A549 (cell line): ENCODE measurements around the gene DNAH17.

Source experiments
- CEBPB ChIP-seq, 2 experiments: fragments of >200 bp in 1 of 2; sonication (Bioruptor Twin) in 1 of 2; formaldehyde crosslinking in 1 of 2; IDR thresholded peaks; 2 replicates each; pipeline ENCODE4 v1.6.1; 2012 to 2016
- ESRRA ChIP-seq: fragments of 150-350 bp; IDR thresholded peaks from 2 replicates; pipeline ENCODE4 v1.6.1; 2014; ENCODE audit warnings: mild to moderate bottlenecking, low read length, borderline replicate concordance
- HDAC2 ChIP-seq: fragments of 200-600 bp; sonication (generic); IDR thresholded peaks from 2 replicates; pipeline ENCODE4 v1.6.1; 2016
- JUN ChIP-seq, 2 experiments: fragments of >200 bp; sonication (Bioruptor Twin); formaldehyde crosslinking; IDR thresholded peaks; 2 replicates in 1 of 2; 3 replicates in 1 of 2; pipeline ENCODE4 v1.6.1; 2016 to 2017
- KDM1A ChIP-seq: fragments of 200-600 bp; sonication (generic); IDR thresholded peaks from 2 replicates; pipeline ENCODE4 v1.6.1; 2016; ENCODE audit warnings: low read depth, mild to moderate bottlenecking
- MAX ChIP-seq: IDR thresholded peaks from 2 replicates; pipeline ENCODE4 v1.6.1; 2012
- NFE2L2 ChIP-seq: fragments of 150-350 bp; conservative IDR thresholded peaks from 2 replicates; pipeline ENCODE4 v1.6.1; 2014; ENCODE audit warnings: low read length
- POLR2A ChIP-seq: IDR thresholded peaks from 2 replicates; pipeline ENCODE4 v1.6.1; 2012; ENCODE audit warnings: mild to moderate bottlenecking, low read length
- RAD21 ChIP-seq, 2 experiments: fragments of >200 bp in 1 of 2; sonication (Bioruptor Twin) in 1 of 2; formaldehyde crosslinking in 1 of 2; IDR thresholded peaks in 1 of 2; conservative IDR thresholded peaks in 1 of 2; 2 replicates in 1 of 2; 3 replicates in 1 of 2; pipeline ENCODE4 v1.6.1; 2012 to 2018; ENCODE audit warnings: inconsistent platforms in 1 of 2
- SREBF2 ChIP-seq: fragments of 450-650 bp; IDR thresholded peaks from 2 replicates; pipeline ENCODE4 v1.6.1; 2014; ENCODE audit warnings: mild to moderate bottlenecking, moderate library complexity
- TF ChIP-seq, protein P1 (sequence below): fragments of >200 bp; sonication (Bioruptor Twin); formaldehyde crosslinking; IDR thresholded peaks from 3 replicates; pipeline ENCODE4 v1.5.1; 2016

GRCh38 chr17:78444392-78444791 is 132.8 kb downstream of the DNAH17 start:
- TF ChIP-seq, protein P1, sequence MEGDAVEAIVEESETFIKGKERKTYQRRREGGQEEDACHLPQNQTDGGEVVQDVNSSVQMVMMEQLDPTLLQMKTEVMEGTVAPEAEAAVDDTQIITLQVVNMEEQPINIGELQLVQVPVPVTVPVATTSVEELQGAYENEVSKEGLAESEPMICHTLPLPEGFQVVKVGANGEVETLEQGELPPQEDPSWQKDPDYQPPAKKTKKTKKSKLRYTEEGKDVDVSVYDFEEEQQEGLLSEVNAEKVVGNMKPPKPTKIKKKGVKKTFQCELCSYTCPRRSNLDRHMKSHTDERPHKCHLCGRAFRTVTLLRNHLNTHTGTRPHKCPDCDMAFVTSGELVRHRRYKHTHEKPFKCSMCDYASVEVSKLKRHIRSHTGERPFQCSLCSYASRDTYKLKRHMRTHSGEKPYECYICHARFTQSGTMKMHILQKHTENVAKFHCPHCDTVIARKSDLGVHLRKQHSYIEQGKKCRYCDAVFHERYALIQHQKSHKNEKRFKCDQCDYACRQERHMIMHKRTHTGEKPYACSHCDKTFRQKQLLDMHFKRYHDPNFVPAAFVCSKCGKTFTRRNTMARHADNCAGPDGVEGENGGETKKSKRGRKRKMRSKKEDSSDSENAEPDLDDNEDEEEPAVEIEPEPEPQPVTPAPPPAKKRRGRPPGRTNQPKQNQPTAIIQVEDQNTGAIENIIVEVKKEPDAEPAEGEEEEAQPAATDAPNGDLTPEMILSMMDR: no peak
- TF ChIP-seq HDAC2: no peak
- no peak for TF ChIP-seq ESRRA
- no peak for TF ChIP-seq KDM1A
- TF ChIP-seq POLR2A: no peak
- TF ChIP-seq CEBPB (IDR thresholded peaks at IDR 0.05): no peak
- TF ChIP-seq SREBF2: no peak
- TF ChIP-seq JUN (IDR thresholded peaks at IDR 0.05): no peak
- no peak for TF ChIP-seq RAD21 (conservative IDR thresholded peaks at IDR 0.05 in 1 of 2, IDR thresholded peaks at IDR 0.05 in 1 of 2)
- no peak for TF ChIP-seq MAX
- no peak for TF ChIP-seq NFE2L2
